GM23338 (cell line): ENCODE measurements around the gene CLEC14A. TPM values are rescaled to one million over a fixed set of nuclear protein-coding genes. Genes with fewer than 3 reads are reported as not detected.

Experiments used
- ATAC-seq: fragments of 200-7000 bp; cut with Tn5 transposase; 3 replicates; pipeline ENCODE4 v1.9.1; 2020
- DNase-seq: peaks from one replicate; pipeline ENCODE4 v3.0.0-alpha.2; 2015; ENCODE audit warnings: low spot score
- H2AFZ ChIP-seq: fragments of 200-600 bp; sonication (generic); 2 replicates; pipeline ENCODE4 v1.8.0; 2016; ENCODE audit warnings: antibody characterized with exemption, mild to moderate bottlenecking, moderate library complexity
- H3F3A ChIP-seq: fragments of 200-600 bp; sonication (generic); replicated peaks from 2 replicates; pipeline ENCODE4 v1.8.0; 2017; ENCODE audit warnings: antibody characterized with exemption, mixed run types, low read depth
- H3K27ac ChIP-seq: fragments of 200-600 bp; sonication (generic); 2 replicates; pipeline ENCODE4 v1.6.1; 2016; ENCODE audit warnings: low read depth
- H3K27me3 ChIP-seq: fragments of 200-600 bp; sonication (generic); 2 replicates; pipeline ENCODE4 v1.8.0; 2016; ENCODE audit warnings: mild to moderate bottlenecking, mixed run types, moderate library complexity; ENCODE audit not compliant: insufficient read depth
- H3K36me3 ChIP-seq: fragments of 200-600 bp; sonication (generic); 2 replicates; pipeline ENCODE4 v1.8.0; 2016; ENCODE audit warnings: mild to moderate bottlenecking; ENCODE audit not compliant: insufficient read depth
- H3K4me1 ChIP-seq: fragments of 200-600 bp; sonication (generic); 2 replicates; pipeline ENCODE4 v1.8.0; 2016; ENCODE audit warnings: mild to moderate bottlenecking, moderate library complexity; ENCODE audit not compliant: insufficient read depth
- H3K4me2 ChIP-seq: fragments of 200-600 bp; sonication (generic); 2 replicates; pipeline ENCODE4 v1.7.1; 2017; ENCODE audit warnings: mixed run types
- H3K4me3 ChIP-seq: fragments of 200-600 bp; sonication (generic); 2 replicates; pipeline ENCODE4 v1.6.1; 2016; ENCODE audit warnings: mixed run types
- H3K79me2 ChIP-seq: fragments of 200-600 bp; sonication (generic); replicated peaks from 2 replicates; pipeline ENCODE4 v1.8.0; 2017; ENCODE audit warnings: mild to moderate bottlenecking; ENCODE audit not compliant: insufficient read depth
- H3K9me2 ChIP-seq: fragments of 200-600 bp; sonication (generic); 2 replicates; pipeline ENCODE4 v1.8.0; 2017; ENCODE audit not compliant: insufficient read depth
- H4K20me1 ChIP-seq: fragments of 200-600 bp; sonication (generic); replicated peaks from 2 replicates; pipeline ENCODE4 v1.8.0; 2017; ENCODE audit warnings: mild to moderate bottlenecking; ENCODE audit not compliant: insufficient read depth
- H3K27ac Mint-ChIP-seq: 2 replicates; pipeline ENCODE4 v1.8.0; 2020; ENCODE audit warnings: inconsistent platforms, mild to moderate bottlenecking, moderate library complexity, mixed read lengths
- H3K27me3 Mint-ChIP-seq: 3 replicates; pipeline ENCODE4 v1.8.0; 2022; ENCODE audit warnings: low read depth, mild to moderate bottlenecking, moderate library complexity, mixed read lengths, inconsistent platforms; ENCODE audit not compliant: insufficient read depth, poor library complexity
- H3K36me3 Mint-ChIP-seq: 3 replicates; pipeline ENCODE4 v1.8.0; 2021; ENCODE audit warnings: low read depth, mild to moderate bottlenecking, inconsistent platforms, moderate library complexity, mixed read lengths
- H3K4me1 Mint-ChIP-seq: 3 replicates; pipeline ENCODE4 v1.8.0; 2020; ENCODE audit warnings: mild to moderate bottlenecking, inconsistent platforms, mixed read lengths
- H3K4me3 Mint-ChIP-seq: 3 replicates; pipeline ENCODE4 v1.8.0; 2021; ENCODE audit warnings: moderate library complexity, mild to moderate bottlenecking, inconsistent platforms, mixed read lengths
- H3K9me3 Mint-ChIP-seq: 3 replicates; pipeline ENCODE4 v1.8.0; 2020; ENCODE audit warnings: moderate library complexity, mild to moderate bottlenecking, inconsistent platforms, mixed read lengths
- CREB1 ChIP-seq: fragments of 250-450 bp; sonication (Bioruptor Pico); IDR thresholded peaks from 2 replicates; pipeline ENCODE4 v1.5.0; 2020; ENCODE audit warnings: low read depth, mild to moderate bottlenecking, moderate library complexity
- CTCF ChIP-seq, 2 experiments: fragments of 200-600 bp in 1 of 2; sonication (generic) in 1 of 2; conservative IDR thresholded peaks; 2 replicates each; pipeline versions ENCODE4 v1.5.1 to v1.6.1; 2016 to 2017; ENCODE audit warnings: antibody characterized with exemption in 2 of 2, low read depth in 2 of 2, mild to moderate bottlenecking in 2 of 2, moderate library complexity in 1 of 2
- ETS1 ChIP-seq: IDR thresholded peaks from 2 replicates; pipeline ENCODE4 v1.6.1; 2016; ENCODE audit warnings: antibody characterized with exemption
- EZH2 ChIP-seq: fragments of 200-600 bp; sonication (generic); IDR thresholded peaks from one replicate; pipeline ENCODE4 v1.8.0; 2017; ENCODE audit warnings: antibody characterized with exemption, mild to moderate bottlenecking, low read depth; ENCODE audit not compliant: unreplicated experiment
- EZH2phosphoT487 ChIP-seq: fragments of 200-600 bp; sonication (generic); IDR thresholded peaks from one replicate; pipeline ENCODE4 v1.8.1; 2018; ENCODE audit warnings: antibody characterized with exemption; ENCODE audit not compliant: unreplicated experiment
- JUNB ChIP-seq: IDR thresholded peaks from one replicate; pipeline ENCODE4 v1.6.1; 2016; ENCODE audit warnings: antibody characterized with exemption; ENCODE audit not compliant: unreplicated experiment
- NANOG ChIP-seq: IDR thresholded peaks from 2 replicates; pipeline ENCODE4 v1.6.1; 2016; ENCODE audit warnings: antibody characterized with exemption, borderline replicate concordance
- POLR2AphosphoS5 ChIP-seq: IDR thresholded peaks from 2 replicates; pipeline ENCODE4 v1.6.1; 2016; ENCODE audit warnings: antibody characterized with exemption, low read depth
- REST ChIP-seq: IDR thresholded peaks from one replicate; pipeline ENCODE4 v1.6.1; 2018; ENCODE audit warnings: antibody characterized with exemption; ENCODE audit not compliant: unreplicated experiment
- STAT1 ChIP-seq: IDR thresholded peaks from one replicate; pipeline ENCODE4 v1.6.1; 2016; ENCODE audit warnings: antibody characterized with exemption; ENCODE audit not compliant: unreplicated experiment
- ZNF114 ChIP-seq: fragments of 250-450 bp; sonication (Bioruptor Pico); IDR thresholded peaks from 2 replicates; pipeline ENCODE4 v1.5.0; 2020; ENCODE audit warnings: mild to moderate bottlenecking, moderate library complexity
- ZNF331 ChIP-seq: fragments of 250-450 bp; sonication (Bioruptor Pico); IDR thresholded peaks from 2 replicates; pipeline ENCODE4 v1.5.0; 2020; ENCODE audit warnings: low read depth, mild to moderate bottlenecking, moderate library complexity
- ZNF462 ChIP-seq: fragments of 250-450 bp; sonication (Bioruptor Pico); IDR thresholded peaks from 2 replicates; pipeline ENCODE4 v1.5.0; 2020; ENCODE audit warnings: mild to moderate bottlenecking, moderate library complexity
- polyA plus RNA-seq: library from polyadenylated mRNA; unstranded; fragments of >200 nt; fragmentation: Nextera tagmentation; extraction: Ambion mirVana; gene quantifications from 2 replicates; pipeline ENCODE4 v1.2.1, GENCODE V29; 2016
- total RNA-seq: library from RNA; depleted of rRNA; stranded (reverse); fragments of >200 nt; shearing (Covaris generic); gene quantifications from 2 replicates; pipeline ENCODE4 v1.2.3, GENCODE V29; 2014

CLEC14A gene
- total and polyA plus RNA-seq, 2 experiments from 2014 or later: not detected

GRCh38 chr14:38221077-38221476, 34.8 kb downstream of the CLEC14A start:
- Histone ChIP-seq H3K9me2 (no peaks in the 10 kb centered on the region), H3K27ac (no peak overlapping the region), H3K4me3 (peak overlapping the region; percentile 22), H3K36me3 (no peaks in the 10 kb centered on the region), H3K27me3 (peaks cover 48% of the 10 kb centered on the region), H4K20me1 (no peaks in the 10 kb centered on the region), H3K4me2 (peak overlapping the region; percentile 62), H3K79me2 (no peaks in the 10 kb centered on the region), H3K4me1 (peaks cover 32% of the 10 kb centered on the region), H2AFZ (no peak overlapping the region), H3F3A (no peaks in the 10 kb centered on the region)
- H3K27ac Mint-ChIP-seq: no peak overlapping the region
- DNase-seq (no peak), ATAC-seq (no peak)
- no peak for TF ChIP-seq REST
- TF ChIP-seq CTCF (conservative IDR thresholded peaks at IDR 0.05; ENCODE audit: low read depth in 2 of 2): no peak
- no peak for TF ChIP-seq ETS1
- no peak for TF ChIP-seq EZH2phosphoT487
- TF ChIP-seq NANOG: no peak
- TF ChIP-seq ZNF331 (CRISPR knock-in tag): no peak
- TF ChIP-seq POLR2AphosphoS5: no peak
- TF ChIP-seq JUNB: no peak
- TF ChIP-seq ZNF462: no peak
- no peak for TF ChIP-seq CREB1 (CRISPR knock-in tag)
- no peak for TF ChIP-seq STAT1
- no peak for TF ChIP-seq ZNF114 (CRISPR knock-in tag)
- no peak for TF ChIP-seq EZH2
- H3K4me1 Mint-ChIP-seq: peaks cover 28% of the 10 kb centered on the region
- peaks cover 8% of the 10 kb centered on the region; the same call in 2 of the 3 replicates for H3K36me3 Mint-ChIP-seq
- H3K9me3 Mint-ChIP-seq: no peaks in the 10 kb centered on the region; the same call in 2 of the 3 replicates
- peaks cover 15% of the 10 kb centered on the region for H3K27me3 Mint-ChIP-seq
- H3K4me3 Mint-ChIP-seq: no peak overlapping the region
